MM.1S (cell line): Measurements from ENCODE around the gene GRAMD1B.

Source experiments
- DNase-seq: peaks from one replicate; pipeline ENCODE4 v3.0.0-alpha.2; 2015
- H2AFZ ChIP-seq: fragments of 300-600 bp; sonication (generic); 2 replicates; pipeline ENCODE4 v1.6.0; 2016; ENCODE audit warnings: antibody characterized with exemption, low read length
- H3F3A ChIP-seq: fragments of 300-600 bp; sonication (generic); 2 replicates; pipeline ENCODE4 v1.6.1; 2016; ENCODE audit warnings: mild to moderate bottlenecking, antibody characterized with exemption, low read length, moderate library complexity, mixed read lengths; ENCODE audit not compliant: insufficient read depth
- H3K27ac ChIP-seq: fragments of 300-600 bp; sonication (generic); 2 replicates; pipeline ENCODE4 v1.5.1; 2016; ENCODE audit warnings: mild to moderate bottlenecking, low read length
- H3K27me3 ChIP-seq: fragments of 300-600 bp; sonication (generic); replicated peaks from 2 replicates; pipeline ENCODE4 v1.6.0; 2016; ENCODE audit warnings: low read length; ENCODE audit not compliant: insufficient read depth
- H3K36me3 ChIP-seq: fragments of 300-600 bp; sonication (generic); replicated peaks from 2 replicates; pipeline ENCODE4 v1.6.1; 2016; ENCODE audit warnings: mild to moderate bottlenecking, low read length, mixed read lengths; ENCODE audit not compliant: insufficient read depth
- H3K4me1 ChIP-seq: fragments of 300-600 bp; sonication (generic); 2 replicates; pipeline ENCODE4 v1.6.1; 2016; ENCODE audit warnings: low read length, mixed read lengths
- H3K4me2 ChIP-seq: fragments of 300-600 bp; sonication (generic); 2 replicates; pipeline ENCODE4 v1.6.0; 2016; ENCODE audit warnings: low read depth, low read length
- H3K4me3 ChIP-seq: fragments of 300-600 bp; sonication (generic); 2 replicates; pipeline ENCODE4 v1.5.1; 2016; ENCODE audit warnings: low read length, mixed read lengths
- H3K79me2 ChIP-seq: fragments of 300-600 bp; sonication (generic); 2 replicates; pipeline ENCODE4 v1.6.1; 2016; ENCODE audit warnings: mixed run types, low read length, mixed read lengths
- H3K9ac ChIP-seq: fragments of 300-600 bp; sonication (generic); 2 replicates; pipeline ENCODE4 v1.6.1; 2016; ENCODE audit warnings: low read length, mixed read lengths
- H3K9me2 ChIP-seq: fragments of 300-600 bp; sonication (generic); replicated peaks from 2 replicates; pipeline ENCODE4 v1.6.1; 2016; ENCODE audit warnings: mild to moderate bottlenecking, low read length, mixed read lengths; ENCODE audit not compliant: insufficient read depth
- H3K9me3 ChIP-seq: fragments of 300-600 bp; sonication (generic); replicated peaks from 2 replicates; pipeline ENCODE4 v1.6.1; 2016; ENCODE audit warnings: mild to moderate bottlenecking, low read length, mixed read lengths; ENCODE audit not compliant: insufficient read depth
- H4K20me1 ChIP-seq: fragments of 300-600 bp; sonication (generic); 2 replicates; pipeline ENCODE4 v1.6.1; 2016; ENCODE audit warnings: mild to moderate bottlenecking, low read length, moderate library complexity, mixed read lengths; ENCODE audit not compliant: insufficient read depth
- CTCF ChIP-seq: fragments of 300-600 bp; sonication (generic); IDR thresholded peaks from 2 replicates; pipeline ENCODE4 v1.5.1; 2016; ENCODE audit warnings: antibody characterized with exemption, low read length, mixed read lengths
- EZH2 ChIP-seq: fragments of 300-600 bp; sonication (generic); optimal IDR thresholded peaks from 2 replicates; pipeline ENCODE3; 2017; ENCODE audit warnings: low read depth, mild to moderate bottlenecking, antibody characterized with exemption, low read length, mixed read lengths
- EZH2phosphoT487 ChIP-seq: fragments of 300-600 bp; sonication (generic); IDR thresholded peaks from 2 replicates; pipeline ENCODE4 v1.6.1; 2018; ENCODE audit warnings: antibody characterized with exemption, low read length

GRAMD1B gene

GRCh38 chr11:123652599-123652998, 222.5 kb downstream of the GRAMD1B start:
- Histone ChIP-seq H3K27me3 (peaks cover 17% of the 10 kb centered on the region; the same call in 1 of the 2 replicates), H3K9ac (no peak overlapping the region), H3K79me2 (no peaks in the 10 kb centered on the region), H3F3A (no peaks in the 10 kb centered on the region), H3K27ac (no peak overlapping the region), H3K36me3 (no peaks in the 10 kb centered on the region), H2AFZ (no peak overlapping the region), H3K9me2 (no peaks in the 10 kb centered on the region), H3K4me2 (no peak overlapping the region), H3K9me3 (no peaks in the 10 kb centered on the region), H4K20me1 (no peaks in the 10 kb centered on the region), H3K4me1 (no peaks in the 10 kb centered on the region), H3K4me3 (no peak overlapping the region)
- TF ChIP-seq EZH2phosphoT487 (no peak), CTCF (no peak), EZH2 (no peak)
- no peak for DNase-seq

- Histone ChIP-seq H2AFZ (no peak overlapping the region), H3K9me3 (no peaks in the 10 kb centered on the region), H3F3A (no peaks in the 10 kb centered on the region), H3K4me3 (peak overlapping the region; percentile 72; the same call in 1 of the 2 replicates), H3K27me3 (peaks cover 17% of the 10 kb centered on the region; the same call in 1 of the 2 replicates), H3K9ac (no peak overlapping the region), H3K27ac (no peak overlapping the region), H3K4me1 (no peaks in the 10 kb centered on the region), H3K36me3 (no peaks in the 10 kb centered on the region), H3K4me2 (peak overlapping the region; percentile 90), H4K20me1 (no peaks in the 10 kb centered on the region), H3K79me2 (no peaks in the 10 kb centered on the region), H3K9me2 (no peaks in the 10 kb centered on the region)
- TF ChIP-seq EZH2phosphoT487 (no peak), CTCF (no peak), EZH2 (no peak)
- DNase-seq, result no peak
Observed at GRCh38 chr11:123653483-123653826, 223.4 kb downstream of the GRAMD1B start.

GRCh38 chr11:123653827-123654565, 223.9 kb downstream of the GRAMD1B start:
- Histone ChIP-seq H3K9me3 (no peaks in the 10 kb centered on the region), H3K36me3 (no peaks in the 10 kb centered on the region), H3K9me2 (no peaks in the 10 kb centered on the region), H2AFZ (peak overlapping the region; percentile 79), H3K9ac (no peak overlapping the region), H3K79me2 (no peaks in the 10 kb centered on the region), H3K4me3 (peak overlapping the region; percentile 72), H3K27me3 (peaks cover 17% of the 10 kb centered on the region; the same call in 1 of the 2 replicates), H3K4me1 (no peaks in the 10 kb centered on the region), H3F3A (no peaks in the 10 kb centered on the region), H3K27ac (no peak overlapping the region), H4K20me1 (no peaks in the 10 kb centered on the region), H3K4me2 (peak overlapping the region; percentile 90)
- TF ChIP-seq EZH2, result no peak
- TF ChIP-seq CTCF, result peak; percentile 17; the same call in 1 of the 2 replicates
- DNase-seq, result peak; percentile 31
